NCI-H510A (cell line): ENCODE data around the gene UHRF1.
"Not testable (repeated sequence)": the region's sequence is repeated elsewhere in the genome, so short reads cannot be mapped to it uniquely, and the experiment has no call there.

Experiments used
- DNase-seq: peaks from one replicate; lab custom pipeline; 2025; lab: John Stamatoyannopoulos, UW

The UHRF1 gene

DNA sequence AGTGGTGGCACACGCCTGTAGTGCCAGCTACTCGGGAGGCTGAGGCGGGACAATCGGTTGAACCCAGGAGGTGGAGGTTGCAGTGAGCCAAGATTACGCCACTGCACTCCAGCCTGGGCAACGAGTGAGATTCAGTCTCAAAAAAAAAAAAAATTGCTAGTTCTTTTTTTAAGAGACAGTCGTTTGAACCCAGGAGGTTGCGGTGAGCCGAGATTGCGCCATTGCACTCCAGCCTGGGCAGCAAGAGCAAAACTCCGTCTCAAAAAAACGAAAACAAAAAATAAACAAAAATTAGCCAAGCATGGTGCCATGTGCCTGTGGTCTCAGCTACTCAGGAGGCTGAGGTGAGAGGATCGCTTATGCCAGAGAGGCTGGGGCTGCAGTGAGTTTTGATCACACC lies 8.4 kb upstream of the UHRF1 start:
- not testable (repeated sequence) for DNase-seq

DNA sequence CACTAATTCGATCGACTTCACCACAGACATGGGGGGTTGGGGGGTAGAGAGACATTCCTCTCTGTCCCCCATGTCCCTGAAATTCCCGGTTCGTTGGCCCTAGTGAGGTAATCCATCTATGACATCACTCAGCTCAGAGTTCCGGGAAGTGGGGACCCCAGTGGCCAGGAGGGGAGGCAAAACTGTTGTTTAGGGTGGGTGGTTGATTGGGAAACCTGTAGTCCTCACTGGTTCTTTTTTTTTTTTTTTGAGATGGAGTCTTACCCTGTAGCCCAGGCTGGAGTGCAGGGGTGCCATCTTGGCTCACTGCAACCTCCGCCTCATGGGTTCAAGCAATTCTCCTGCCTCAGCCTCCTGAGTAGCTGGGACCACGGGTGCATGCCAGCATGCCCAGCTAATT lies 6.5 kb upstream of the UHRF1 start, which contains the start of gene ARRDC5:
TSS of gene ARRDC5 (minus strand) at position 101 of the 400 bp plus-strand sequence. CDS start at position 30, 71 bp downstream.
- no peak for DNase-seq

- DNase-seq: no peak
These were observed 4.8 kb upstream of the UHRF1 start for GRCh38 chr19:4904481-4904880.

DNA sequence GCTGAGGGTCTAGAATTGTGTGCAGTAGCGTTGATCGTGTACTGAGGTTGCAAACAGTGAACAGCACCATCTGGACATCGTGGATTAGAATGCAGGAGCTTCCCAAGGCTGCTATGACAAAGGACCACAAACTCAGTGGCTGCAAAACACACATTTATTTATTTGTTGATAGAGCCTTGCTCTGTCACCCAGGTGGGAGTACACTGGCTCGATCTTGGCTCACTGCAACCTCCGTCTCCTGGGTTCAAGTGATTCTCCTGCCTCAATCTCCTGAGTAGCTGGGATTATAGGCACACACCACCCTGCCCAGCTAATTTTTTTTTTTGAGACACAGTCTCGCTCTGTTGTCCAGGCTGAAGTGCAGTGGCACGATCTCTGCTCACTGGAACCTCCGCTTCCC lies 2.3 kb upstream of the UHRF1 start:
- DNase-seq: no peak

GRCh38 chr19:4908360-4908759 lies 941 bp upstream of the UHRF1 start:
- DNase-seq: no peak

GRCh38 chr19:4908781-4909155 lies 533 bp upstream of the UHRF1 start:
- no peak for DNase-seq

DNA sequence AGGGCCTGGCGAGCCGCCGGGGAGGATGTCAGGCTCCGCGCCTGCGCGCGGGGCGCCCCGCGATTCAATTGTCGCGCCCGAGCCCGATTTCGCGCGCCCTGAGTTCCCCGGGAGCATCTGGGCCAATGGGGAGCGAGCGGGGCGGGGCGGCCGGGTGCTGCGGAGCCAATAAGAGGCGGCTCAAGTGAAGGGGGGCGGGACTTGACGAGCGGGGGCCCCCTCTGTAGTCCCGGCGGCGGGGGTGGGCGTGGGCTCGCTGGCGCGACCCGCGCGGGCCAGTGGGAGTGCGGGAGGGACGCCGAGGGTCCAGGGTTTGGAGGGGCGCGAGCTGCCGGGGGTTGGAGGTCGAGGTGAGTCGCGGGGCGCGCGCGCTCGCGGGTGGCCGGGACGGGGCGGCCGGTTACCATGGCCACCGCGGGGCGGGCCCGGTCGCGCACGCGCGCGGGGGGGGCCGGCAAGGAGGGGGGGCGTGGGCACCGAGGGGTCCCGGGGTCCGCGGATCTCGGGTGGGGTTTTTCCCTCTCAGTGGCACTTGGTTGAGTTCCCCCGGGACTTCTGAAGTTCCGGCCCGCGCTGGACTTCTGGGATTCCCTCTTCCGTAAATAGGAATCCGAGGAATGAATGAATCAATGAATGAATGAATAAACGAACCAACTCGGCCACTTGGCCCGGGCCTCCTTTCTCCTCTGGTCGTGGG lies 744 bp downstream of the UHRF1 start:
- peak; percentile 97 for DNase-seq

GRCh38 chr19:4910594-4911281 lies 1.4 kb downstream of the UHRF1 start:
- peak; percentile 85 for DNase-seq

GRCh38 chr19:4911314-4911713 lies 2.0 kb downstream of the UHRF1 start:
- no peak for DNase-seq

- peak; percentile 70 for DNase-seq
These were observed 2.7 kb downstream of the UHRF1 start for GRCh38 chr19:4911786-4912672.

DNA sequence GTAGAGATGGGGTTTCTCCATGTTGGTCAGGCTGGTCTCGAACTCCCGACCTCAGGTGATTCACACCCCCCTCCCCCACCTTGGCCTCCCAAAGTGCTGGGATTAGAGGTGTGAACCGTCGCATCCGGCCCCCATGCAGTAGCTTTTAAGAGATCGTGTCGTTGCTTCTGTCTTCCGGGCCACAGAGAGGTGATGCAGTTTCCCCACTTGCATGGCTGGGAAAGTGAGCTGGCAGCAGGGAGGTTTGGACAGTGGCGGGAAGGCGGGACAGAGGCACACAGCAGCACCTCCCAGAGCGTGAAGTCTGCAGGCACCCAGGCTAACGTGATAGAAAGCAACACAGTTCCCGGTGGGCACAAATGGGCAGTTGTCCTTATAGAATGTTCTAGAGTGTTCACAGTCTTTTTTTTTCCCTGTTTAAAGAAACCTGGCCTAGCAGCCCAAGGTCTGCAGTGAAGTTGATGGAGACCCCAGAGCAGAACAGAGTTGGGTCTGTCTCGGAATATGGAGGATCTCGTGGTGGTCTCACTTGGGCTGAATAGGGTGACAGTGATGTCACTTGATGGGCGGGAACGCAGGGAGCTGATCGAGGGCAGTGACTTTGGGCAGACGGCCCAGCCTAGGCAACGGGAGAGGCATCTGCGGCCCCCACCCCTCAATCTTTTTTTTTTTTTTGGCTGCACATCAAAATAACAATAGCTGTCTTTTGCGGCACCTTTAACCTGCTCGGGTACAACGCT lies 4.9 kb downstream of the UHRF1 start:
- no peak for DNase-seq

DNA sequence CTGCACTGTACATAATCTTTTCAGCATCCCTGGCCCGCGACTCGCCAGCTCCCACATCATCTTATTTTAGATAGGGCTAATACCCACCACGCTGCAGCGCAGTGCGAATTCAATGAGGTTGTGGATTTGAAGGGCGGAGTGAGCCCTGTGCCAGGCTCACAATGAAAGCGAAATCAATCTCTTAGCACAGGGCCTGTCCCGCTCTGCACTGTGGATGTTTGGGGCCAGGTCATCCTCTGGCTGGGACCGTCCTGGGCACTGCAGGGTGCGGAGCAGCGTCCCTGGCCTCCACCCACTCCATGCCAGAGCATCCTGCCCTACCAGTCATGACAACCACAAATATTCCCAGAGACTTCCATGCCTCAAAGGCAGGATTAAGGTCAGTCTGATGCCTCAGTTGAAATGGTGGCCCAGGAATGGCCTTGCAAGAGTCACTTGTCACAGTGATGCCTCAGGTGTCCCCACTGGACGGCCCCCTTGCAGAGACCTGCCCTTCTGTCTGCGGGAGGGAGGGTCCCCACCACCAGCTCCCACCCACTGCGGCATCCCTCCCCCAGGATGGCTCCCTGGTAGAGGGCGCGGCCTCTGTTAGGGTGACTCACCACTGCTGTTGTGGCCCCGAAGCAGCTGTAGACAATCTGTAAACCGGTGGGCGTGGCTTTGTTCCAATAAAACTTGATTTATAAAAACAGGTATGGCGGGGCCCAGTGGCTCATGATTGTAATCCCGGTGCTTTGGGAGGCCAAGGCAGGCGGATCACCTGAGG lies 5.6 kb downstream of the UHRF1 start:
- DNase-seq: peak; percentile 34

DNA sequence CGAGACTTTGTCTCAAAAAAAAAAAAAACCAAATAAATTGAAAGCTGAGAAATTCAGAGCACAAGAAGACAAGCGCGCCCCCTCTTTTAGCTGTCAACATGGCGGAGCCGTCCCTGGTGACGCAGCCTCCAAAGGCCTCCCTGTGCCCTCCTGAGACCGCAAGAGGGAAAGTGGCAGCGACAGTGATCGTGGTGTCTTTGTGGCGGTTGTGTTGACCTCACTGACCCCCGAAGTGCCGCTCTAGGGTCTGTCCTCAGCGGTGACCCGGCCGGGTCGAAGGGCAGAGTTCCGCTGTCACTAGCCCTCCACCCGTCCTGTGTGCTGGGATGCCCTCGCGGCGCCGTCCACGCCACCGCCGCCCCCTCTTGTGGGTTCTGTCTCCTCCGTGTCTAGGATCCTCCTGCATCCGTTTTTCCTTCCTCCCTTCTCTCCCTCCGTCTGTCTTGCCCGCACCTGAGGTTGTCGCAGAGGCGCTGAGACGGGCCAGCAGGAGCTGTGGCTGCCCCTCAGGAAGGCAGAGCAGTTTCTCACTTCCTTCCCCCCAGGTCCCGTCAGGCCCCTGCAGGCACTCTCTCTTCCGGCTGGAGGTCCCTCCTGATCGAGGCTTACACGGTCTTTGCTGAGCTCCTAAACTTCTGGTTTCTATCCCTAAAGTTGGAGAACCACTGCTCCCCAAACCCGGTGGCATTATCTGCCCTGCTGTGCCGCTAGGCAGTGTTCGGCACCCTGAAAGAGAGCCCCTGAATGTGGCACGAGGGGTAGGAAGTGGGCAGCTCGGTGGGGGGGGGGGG lies 7.2 kb downstream of the UHRF1 start:
- DNase-seq: no peak

- DNase-seq: no peak
These were observed 13.4 kb downstream of the UHRF1 start for GRCh38 chr19:4922530-4923275.

DNA sequence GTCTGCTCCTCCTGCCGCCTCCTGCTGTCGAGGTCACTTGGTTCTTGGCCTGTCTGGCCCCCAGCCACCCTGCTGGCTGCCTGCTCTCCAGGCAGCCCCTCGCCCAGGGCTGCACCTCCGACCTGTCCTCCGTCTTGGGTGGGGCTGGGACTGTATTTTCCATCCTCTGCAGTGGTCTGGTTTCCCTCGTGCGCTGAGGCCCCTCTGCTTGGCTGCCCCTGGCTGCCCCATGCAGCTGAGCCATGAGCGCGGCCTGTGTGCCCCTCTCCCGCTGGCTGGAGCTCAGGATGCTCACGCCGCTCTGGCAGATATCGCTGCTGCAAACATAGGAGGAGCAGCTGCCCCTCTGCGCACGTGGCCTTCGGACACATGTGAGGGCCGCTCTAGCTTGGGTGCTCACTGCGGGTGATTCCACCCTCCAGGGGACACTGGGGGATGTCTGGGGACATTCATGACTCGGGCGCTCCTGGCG lies 14.0 kb downstream of the UHRF1 start:
- DNase-seq: no peak

DNA sequence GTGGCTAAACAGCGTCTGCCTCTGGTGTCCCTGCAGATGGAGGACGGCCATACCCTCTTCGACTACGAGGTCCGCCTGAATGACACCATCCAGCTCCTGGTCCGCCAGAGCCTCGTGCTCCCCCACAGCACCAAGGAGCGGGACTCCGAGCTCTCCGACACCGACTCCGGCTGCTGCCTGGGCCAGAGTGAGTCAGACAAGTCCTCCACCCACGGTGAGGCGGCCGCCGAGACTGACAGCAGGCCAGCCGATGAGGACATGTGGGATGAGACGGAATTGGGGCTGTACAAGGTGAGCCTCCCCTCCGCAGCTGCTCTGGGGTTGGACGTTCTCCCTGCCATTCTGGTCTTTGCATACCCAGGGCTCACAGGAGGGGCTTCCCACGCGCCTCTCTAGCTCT lies 19.9 kb downstream of the UHRF1 start:
- no peak for DNase-seq

DNA sequence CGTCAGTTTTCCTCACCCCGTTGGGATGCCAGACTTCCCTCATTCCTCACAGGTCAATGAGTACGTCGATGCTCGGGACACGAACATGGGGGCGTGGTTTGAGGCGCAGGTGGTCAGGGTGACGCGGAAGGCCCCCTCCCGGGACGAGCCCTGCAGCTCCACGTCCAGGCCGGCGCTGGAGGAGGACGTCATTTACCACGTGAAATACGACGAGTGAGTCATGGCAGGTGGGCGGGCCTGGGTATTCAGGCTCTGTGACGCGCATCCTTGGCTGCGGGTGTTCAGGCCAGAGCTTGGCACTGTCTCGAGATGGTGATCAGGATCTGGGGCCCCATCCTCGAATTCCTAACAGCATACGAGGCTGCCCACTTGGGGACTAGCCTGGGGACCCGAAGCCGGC lies 21.4 kb downstream of the UHRF1 start:
- no peak for DNase-seq

- no peak for DNase-seq
These were observed 23.4 kb downstream of the UHRF1 start for GRCh38 chr19:4932711-4933110.

GRCh38 chr19:4933528-4933927 lies 24.2 kb downstream of the UHRF1 start:
- DNase-seq: no peak

DNA sequence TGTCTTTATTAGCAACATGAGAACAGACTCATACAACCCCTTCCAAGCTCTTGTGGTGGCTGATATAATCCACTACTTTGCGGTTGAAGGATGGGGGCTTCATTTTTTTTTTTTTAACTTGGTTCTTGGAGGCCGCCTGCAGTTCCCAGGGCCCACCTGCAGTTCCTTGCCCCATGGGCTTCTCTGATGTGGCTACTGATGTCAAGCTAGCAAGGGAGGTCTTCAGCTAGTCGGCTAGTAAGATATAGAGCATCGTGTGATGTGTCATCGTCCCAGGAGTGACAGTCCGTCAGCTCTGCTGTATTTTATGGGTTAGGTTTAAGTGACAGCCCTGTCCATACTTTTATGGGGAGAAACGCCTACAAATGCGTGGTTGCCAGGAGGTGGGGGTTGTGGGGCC lies 26.1 kb downstream of the UHRF1 start:
- DNase-seq: no peak
